NCI-H460 (cell line): ENCODE data around the gene GPATCH3. TPM values are rescaled to one million over a fixed set of nuclear protein-coding genes. Genes with fewer than 3 reads are reported as not detected.
A peak's percentile ranks its signal among the peaks of the same experiment; 100 is the strongest.
"Not testable (repeated sequence)": the region's sequence is repeated elsewhere in the genome, so short reads cannot be mapped to it uniquely, and the experiment has no call there.

ENCODE experiments used
- DNase-seq: peaks from one replicate; pipeline ENCODE4 v3.0.0-alpha.2; 2016; ENCODE audit warnings: low read depth; ENCODE audit errors: extremely low read depth
- polyA plus RNA-seq: library from polyadenylated mRNA; depleted of rRNA; stranded (reverse); fragments of >200 nt; gene quantifications from 2 replicates; pipeline ENCODE4 v1.2.3, GENCODE V29; 2014; cell fraction: nucleus; rRNA removed
- total RNA-seq: library from RNA; depleted of rRNA; stranded (reverse); fragments of >200 nt; shearing (Covaris generic); gene quantifications from 2 replicates; pipeline ENCODE4 v1.2.3, GENCODE V29; 2014; rRNA removed

The GPATCH3 gene, protein sequence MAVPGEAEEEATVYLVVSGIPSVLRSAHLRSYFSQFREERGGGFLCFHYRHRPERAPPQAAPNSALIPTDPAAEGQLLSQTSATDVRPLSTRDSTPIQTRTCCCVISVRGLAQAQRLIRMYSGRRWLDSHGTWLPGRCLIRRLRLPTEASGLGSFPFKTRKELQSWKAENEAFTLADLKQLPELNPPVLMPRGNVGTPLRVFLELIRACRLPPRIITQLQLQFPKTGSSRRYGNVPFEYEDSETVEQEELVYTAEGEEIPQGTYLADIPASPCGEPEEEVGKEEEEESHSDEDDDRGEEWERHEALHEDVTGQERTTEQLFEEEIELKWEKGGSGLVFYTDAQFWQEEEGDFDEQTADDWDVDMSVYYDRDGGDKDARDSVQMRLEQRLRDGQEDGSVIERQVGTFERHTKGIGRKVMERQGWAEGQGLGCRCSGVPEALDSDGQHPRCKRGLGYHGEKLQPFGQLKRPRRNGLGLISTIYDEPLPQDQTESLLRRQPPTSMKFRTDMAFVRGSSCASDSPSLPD
- total RNA-seq, result 6.7 and 7.5 TPM in 2 replicates
- 3.9 and 5.2 TPM in 2 replicates for polyA plus RNA-seq

DNA sequence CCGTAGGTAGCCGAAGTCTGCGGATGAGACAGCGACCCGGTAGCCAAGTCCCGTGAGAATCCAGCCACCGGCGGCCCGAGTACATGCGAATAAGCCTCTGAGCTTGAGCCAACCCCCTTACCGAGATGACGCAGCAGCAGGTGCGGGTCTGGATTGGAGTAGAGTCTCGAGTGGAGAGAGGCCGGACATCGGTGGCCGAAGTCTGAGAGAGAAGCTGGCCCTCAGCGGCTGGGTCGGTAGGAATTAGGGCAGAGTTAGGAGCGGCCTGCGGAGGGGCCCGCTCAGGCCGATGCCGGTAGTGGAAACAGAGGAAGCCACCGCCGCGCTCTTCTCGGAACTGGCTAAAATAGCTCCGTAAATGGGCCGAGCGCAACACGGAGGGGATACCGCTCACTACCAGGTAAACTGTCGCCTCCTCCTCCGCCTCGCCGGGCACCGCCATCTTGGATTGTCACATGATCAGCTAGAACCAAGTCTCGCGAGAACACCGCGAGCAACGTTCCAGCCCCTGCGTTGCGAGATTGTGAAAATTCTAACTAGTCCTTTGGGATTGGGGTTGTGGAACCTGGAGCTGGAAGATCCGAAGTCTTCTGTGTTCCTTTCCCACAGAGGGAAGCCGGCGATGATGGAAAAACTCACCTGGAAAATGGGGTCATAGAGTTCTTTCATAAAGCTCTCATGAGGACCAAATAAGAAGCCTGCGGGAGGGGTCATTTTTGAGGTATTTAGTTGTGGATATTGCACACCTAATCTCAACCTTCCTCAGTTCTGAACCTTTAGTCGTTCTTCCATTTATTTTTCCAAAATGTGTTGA lies at the start of gene GPATCH3:
Gene GPATCH3, minus strand, starts transcription at position 467 of the 814 bp plus-strand sequence. Its CDS starts 25 bp downstream, at position 442.
- DNase-seq, result peak; percentile 87

DNA sequence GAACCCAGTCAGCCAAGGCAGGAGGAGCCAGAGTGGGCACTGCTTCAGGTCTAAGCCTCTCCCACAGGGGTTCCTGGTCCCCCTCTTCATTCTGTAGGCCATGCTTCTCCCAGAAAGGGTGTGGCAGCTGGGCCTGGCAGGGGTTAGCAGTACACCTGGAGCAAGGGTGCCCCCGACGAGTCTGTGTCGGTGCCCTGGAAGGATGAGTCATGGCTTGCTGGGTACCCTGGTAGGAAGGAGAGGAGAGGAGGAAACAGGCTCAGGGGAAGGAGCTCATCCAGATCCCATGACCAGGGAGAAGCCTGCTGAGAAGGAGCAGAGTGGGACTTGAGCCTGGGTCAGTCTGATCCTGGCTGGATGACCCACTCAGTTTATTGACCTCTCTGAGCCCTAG lies 49.7 kb upstream of the GPATCH3 start:
- DNase-seq, result no peak

DNA sequence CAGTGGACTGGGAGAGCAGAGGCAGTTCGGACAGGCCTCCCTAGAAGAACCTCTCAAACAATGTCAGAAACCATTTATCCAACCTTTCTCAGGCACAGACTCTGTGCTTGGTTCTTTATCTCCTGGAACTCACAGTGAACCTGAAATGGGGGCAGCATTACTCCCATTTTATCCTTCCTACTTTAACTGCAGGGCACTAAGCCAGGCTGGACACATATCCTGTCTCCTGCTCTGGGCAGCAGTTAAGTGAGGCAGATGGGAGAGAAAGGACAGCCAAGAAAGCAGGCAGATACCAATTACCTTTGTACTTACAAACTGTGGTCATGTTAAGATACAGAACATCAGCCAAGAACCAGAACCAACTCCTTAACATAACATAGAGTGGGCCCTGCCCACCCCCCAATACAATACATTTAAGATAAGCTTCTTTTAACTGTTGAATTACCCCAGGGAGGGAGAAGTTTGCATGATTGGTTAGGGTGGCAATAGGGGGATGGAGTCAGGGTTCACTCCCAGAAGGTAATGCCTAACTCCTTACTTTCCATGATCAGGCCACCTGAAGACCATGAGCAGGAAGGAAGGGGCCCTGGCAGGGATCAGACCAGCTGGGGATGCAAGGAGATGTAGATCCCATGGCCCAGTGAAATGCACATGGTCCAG lies 49.1 kb upstream of the GPATCH3 start:
- no peak for DNase-seq

DNA sequence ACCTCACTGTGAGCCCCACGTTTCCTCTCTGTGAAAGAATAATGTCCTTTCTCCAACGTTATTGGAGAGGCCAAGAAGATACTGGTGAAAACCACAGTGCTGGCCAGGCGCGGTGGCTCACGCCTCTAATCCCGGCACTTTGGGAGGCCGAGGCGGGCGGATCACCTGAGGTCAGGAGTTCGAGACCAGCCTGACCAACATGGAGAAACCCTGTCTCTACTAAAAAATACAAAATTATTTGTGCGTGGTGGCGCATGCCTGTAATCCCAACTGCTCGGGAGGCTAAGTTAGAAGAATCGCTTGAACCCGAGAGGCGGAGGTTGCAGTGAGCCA lies 48.4 kb upstream of the GPATCH3 start:
- DNase-seq, result not testable (repeated sequence)

DNA sequence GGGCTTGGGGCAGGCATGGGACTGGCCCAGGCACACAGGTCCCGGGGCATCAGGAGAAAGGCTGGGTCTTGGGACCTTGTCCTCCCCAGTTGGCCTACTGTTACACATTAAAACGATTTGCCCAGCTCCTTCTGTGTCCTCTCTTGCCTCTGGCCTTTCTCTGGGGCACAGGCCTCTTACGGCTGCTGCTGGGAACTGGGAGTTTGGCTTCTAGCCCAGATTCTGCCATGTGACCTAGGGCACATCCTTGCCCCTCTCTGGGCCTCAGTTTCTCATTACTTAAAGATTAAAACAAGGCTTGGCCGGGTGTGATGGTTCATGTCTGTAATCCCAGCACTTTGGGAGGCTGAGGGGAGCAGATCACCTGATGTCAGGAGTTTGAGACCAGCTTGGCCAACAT lies 46.0 kb upstream of the GPATCH3 start:
- DNase-seq, result no peak

DNA sequence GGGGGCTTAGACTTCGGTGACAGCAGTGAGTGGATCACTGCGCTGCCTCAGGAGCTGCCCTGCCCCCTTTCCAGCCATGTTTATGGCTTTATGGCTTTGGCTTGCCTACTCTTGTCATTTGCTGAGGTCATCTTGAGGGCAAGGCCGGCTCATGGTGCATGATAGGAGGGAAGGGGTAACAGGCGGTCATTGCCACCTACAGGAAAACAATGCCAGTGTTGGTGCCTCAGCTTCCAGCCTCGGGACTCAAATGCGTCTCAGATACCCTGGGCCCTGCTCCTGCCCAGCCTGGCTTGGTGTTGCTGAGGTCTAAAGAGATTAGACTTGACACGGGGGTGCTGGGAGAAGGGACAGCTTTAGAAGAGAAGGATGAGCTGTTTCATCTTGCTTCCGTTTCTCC lies 45.5 kb upstream of the GPATCH3 start:
- DNase-seq, result no peak

DNA sequence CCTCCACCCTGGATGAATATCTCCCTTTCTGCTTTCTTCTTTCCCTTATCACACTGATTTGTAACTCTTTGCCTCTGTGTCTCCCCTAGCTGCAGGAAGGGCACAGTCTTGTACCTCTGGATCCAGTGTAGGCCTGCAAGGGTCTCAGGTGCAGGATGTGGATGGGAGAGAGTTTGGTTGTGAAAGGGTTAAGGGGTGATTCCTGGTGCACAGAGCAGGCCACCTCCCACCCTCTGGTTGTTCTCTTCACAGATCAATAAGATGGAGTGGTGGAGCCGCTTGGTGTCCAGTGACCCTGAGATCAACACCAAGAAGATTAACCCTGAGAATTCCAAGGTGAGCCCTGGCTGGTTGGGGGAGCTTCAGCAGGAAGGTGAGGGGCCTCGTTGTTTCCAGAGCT lies 44.9 kb upstream of the GPATCH3 start:
- no peak for DNase-seq

DNA sequence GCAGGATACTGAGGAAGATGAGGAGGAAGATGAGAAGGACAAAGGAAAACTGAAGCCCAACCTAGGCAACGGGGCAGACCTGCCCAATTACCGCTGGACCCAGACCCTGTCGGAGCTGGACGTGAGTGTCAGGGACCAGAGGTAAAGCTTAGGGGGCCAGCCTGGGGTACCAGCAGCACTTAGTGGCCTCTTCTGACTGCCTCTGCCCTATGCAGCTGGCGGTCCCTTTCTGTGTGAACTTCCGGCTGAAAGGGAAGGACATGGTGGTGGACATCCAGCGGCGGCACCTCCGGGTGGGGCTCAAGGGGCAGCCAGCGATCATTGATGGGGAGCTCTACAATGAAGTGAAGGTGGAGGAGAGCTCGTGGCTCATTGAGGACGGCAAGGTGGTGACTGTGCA lies 42.4 kb upstream of the GPATCH3 start:
- DNase-seq, result no peak

DNA sequence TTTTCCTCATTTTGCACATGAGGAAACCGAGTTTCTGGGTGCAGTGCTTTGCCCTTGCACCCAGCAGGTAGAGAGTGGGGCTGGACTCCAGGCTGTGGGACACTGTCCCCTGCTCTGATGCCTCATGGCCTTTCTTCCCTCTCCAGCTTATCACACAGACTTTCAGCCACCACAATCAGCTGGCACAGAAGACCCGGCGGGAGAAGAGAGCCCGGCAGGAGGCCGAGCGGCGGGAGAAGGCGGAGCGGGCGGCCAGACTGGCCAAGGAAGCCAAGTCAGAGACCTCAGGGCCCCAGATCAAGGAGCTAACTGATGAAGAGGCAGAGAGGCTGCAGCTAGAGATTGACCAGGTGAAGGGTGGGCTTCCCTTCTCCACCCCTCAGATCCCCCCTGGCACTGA lies 41.0 kb upstream of the GPATCH3 start:
- no peak for DNase-seq

DNA sequence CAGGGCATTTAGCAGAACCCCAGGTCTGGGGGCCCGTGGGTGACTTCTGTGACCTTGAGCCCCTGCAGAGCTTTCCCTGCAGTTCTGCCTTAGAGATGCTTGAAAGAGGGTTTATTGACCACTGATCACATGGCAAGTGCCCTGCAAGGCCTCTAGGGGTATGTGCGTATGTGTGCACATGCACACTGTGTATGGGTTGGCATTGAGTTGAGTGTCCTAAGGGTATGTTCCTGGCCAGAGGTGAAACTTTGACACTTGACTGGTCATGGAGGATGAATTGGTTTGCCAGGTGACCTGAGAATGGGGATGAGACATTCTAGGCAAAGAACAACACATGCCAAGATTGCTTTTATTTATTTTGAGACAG lies 38.4 kb upstream of the GPATCH3 start:
- DNase-seq, result no peak

DNA sequence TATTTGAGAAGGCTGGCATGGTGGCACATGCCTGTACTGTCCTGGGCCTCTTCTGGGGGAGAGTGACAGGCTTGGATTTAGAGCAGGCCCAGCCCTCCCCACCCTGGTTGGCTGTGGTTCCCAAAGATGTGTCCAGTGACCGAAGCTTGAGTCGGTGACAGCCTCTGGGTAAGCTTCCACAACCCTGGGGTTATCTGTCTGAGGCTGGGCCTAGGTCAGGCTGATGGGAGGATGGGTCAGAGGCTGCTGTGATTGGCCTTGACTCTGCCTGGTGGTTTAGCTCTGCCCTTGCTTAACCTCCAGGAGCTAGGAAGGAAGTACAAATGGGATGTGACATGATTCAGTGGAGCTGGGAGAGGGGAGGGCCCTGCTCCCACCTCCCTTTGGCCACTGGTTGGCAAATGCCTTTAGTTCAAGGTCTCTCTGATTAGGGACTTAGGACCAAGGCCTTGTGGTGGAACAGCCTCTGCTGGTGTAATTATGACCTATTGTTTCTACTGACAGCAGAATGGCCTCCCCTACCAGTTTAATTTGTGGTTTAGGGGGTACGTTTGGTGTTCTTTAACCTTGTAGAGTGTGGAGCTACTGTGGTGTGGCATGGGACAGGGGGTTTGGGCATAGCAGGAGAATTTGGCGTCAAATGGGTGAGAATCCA lies 37.9 kb upstream of the GPATCH3 start:
- DNase-seq, result no peak

DNA sequence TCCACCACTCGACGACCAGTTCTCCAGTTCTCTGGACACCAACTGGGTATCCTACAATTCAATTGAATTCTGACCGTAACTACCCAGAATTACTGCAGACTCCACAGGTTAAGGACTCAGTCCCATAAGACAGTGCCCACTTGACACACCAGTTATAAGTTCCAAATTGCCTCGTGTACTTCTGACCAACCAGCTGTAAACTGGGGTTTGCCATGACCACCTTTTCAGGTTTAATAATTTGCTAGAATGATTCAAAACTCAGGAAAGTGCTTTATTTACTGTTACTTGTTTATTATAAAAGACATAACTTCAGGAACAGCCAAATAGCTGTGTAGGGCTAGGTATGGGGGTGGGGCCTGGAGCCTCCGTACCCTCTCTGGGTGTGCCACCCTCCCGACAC lies 36.6 kb upstream of the GPATCH3 start:
- no peak for DNase-seq

DNA sequence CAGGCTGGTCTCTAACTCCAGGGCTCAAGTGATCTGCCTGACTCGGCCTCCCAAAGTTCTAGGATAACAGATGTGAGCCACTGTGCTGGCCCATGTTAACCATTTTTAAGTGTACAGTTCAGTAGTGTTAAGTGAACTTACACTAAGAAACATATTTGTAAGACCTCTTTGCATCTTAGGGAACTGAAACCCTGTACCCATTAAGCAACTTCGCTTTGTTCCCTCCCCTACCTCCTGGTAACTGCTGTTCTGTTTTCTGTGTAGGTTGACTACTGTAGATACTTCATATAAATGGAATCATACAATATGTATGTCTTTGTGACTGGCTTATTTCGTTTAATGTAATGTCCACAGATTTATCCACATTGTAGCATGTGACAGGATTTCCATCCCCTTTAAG lies 32.3 kb upstream of the GPATCH3 start:
- DNase-seq, result no peak

DNA sequence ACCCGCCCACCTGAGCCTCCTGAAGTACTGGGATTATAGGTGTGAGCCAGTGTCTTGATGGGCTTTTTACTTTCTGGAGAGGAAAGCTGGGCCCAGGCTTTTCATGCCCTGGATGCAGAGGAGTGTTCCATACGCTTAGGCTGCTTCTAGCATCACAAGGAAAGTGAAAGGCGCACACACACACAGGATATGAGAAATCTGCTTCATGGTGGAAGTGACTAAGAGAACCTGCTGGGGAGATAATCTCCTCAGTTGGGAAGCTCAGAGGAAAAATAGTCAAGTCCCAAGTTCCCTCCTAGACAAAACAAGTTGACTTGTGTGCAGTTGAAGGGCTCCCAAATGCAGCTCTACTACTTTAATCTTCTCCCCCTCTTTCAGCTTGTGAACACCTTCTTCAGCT lies 23.4 kb upstream of the GPATCH3 start:
- no peak for DNase-seq

DNA sequence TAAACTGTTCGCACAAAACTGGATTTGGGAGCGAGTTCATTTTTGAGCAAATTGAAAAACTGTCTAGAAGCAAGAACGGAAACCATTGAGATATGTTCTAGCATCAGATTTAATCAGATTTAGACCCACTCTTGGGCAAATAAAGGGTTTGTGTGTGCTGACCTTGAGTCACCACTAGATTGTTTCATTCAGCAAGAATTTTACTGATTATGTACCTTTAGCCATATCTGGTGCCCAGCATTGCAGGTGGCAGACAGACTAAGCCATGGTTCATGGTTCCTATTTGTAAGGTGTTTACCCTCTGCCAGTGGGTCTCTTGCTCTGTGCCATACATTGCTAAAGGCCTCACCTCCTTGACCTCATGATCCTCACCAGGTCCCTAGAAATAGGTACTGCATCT lies 22.6 kb upstream of the GPATCH3 start:
- no peak for DNase-seq

DNA sequence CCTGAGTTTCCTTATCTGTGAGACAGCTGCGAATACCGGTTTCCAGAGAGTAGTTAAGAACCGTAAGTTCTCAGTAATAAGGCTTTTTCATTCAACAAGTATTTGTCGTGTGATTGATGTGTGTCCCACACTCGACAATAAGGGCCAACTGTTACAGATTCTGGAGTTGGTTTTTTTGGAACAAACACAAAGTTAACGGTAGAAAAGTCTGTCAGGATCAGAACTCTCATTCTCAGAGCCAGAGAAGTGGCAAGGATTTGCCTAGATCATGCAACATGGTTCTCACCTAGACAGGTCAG lies 22.1 kb upstream of the GPATCH3 start:
- no peak for DNase-seq

DNA sequence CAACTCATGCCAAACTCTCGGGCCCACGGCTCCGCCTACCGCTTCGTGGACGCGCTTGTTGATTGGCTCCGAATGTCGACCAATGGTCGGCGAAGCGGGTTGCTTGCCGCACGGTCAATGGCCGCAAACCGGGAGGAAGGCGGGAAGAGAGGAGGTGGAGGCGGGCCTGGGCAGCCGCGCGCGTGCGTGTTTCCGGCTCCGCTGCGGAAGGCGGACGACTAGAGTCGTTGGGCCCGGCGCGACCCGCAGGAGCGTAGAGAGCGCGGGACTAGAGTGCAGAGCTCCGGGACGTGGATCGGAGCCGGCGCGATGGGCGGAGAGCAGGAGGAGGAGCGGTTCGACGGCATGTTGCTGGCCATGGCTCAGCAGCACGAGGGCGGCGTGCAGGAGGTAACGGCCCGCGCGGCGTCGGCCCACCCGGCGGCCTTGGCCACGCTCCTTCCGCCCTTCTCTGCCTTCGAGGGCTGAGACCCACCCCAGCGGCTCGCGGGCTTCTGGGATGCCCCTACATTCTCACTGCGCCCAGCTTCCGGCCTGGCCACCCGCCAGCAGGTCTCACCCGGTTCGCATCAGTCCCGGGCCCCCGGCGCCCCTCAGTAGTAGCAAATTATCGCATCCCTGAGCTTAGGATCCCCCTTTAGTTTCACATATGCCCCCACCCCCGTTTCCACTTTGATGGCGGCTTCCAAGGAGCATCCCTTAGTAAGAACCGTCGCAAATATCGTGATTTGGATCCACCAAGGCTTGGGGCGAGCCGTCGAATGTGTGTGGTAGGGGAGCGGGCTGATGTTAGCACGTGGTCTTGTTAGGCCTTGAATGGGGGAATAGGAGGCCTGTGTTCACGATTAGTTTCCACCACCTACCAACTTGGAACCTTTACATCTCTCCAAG lies 21.5 kb upstream of the GPATCH3 start, which contains the start of gene NUDC:
Gene NUDC, plus strand, starts transcription at position 204 of the 891 bp plus-strand sequence. Its CDS starts 106 bp downstream, at position 310.
- DNase-seq, result peak; percentile 91

DNA sequence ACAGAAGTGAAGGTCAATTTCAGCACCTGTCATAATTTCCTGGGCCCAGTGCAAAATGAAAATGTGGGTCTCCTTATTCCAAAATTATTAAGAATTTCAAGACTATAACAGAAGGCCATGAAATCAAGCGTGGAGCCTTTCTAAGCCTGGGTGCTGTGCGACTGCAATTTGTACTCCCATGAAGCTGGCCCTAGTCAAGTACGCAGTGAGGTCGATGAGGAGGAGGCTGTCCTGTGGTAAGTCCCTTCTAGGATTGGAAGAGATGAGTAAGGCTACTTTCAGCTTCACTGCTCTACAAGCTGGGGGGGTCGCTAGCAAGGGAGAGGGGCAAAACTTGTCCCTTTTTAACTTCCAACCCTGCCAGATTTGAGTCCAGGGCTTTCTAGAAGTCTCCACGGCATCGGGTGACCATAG lies 20.9 kb upstream of the GPATCH3 start:
- no peak for DNase-seq

DNA sequence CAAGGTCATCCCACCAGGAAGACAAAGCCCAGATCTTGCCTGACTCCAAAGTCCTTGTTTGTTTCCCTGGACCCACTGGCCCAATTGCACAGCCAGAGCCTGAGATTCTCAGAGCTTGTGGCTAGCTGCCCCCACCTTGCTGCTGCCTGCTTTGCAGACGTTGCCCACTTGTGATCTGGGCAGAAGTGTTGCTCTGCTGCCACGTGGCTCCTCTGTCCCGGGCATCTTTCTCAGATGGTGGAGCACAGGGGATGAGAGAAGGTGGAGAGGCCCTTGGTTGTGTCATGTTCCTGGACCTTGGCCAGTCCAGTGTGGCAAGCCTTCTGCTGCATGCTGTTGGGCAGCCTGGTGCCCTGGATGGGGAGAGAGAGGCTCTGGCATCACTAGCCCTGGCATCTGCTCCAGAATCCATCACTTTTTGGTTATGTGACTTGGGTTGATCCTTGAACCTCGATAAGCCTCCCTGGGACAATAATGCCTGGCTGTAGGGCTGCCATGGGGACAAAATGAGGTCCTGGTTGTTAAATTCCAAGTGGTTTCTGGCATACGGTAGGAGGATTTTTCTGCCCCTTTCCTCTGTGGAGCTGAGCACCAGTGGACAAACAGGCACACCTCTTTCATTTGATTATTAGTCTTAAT lies 15.1 kb upstream of the GPATCH3 start:
- no peak for DNase-seq
